IMR-90 (cell line): ENCODE data around the gene SGTB. TPM values are rescaled to one million over a fixed set of nuclear protein-coding genes. Genes with fewer than 3 reads are reported as not detected.

Experiments used
- ATAC-seq: fragments of 200-7000 bp; cut with Tn5 transposase; 2 replicates; pipeline ENCODE4 v1.9.1; 2020; ENCODE audit warnings: low read depth, mild to moderate bottlenecking, moderate library complexity
- BruUV-seq: library from RNA; stranded (reverse); fragments of 400-500 nt; replicated peaks from 2 replicates; lab custom pipeline; 2021; lab: Mats Ljungman, UMichigan
- CTCF ChIA-PET: fragments of 300-600 bp; formaldehyde crosslinking; extraction: SDS; loops from one replicate; lab custom pipeline; 2021; ENCODE audit warnings: antibody characterized with exemption; lab: Yijun Ruan, JAX
- POLR2A ChIA-PET: fragments of 300-600 bp; sonication (Branson Sonifier 250); formaldehyde crosslinking; loops from one replicate; lab custom pipeline; 2022; ENCODE audit warnings: antibody characterized with exemption; ENCODE audit not compliant: unreplicated experiment; lab: Charles Lee
- DNase-seq: peaks from one replicate; pipeline ENCODE4 v3.0.0; 2013
- H2AFZ ChIP-seq: replicated peaks from 2 replicates; pipeline ENCODE3; 2013; ENCODE audit warnings: low read length, mild to moderate bottlenecking; ENCODE audit not compliant: poor library complexity
- H2AK5ac ChIP-seq: 2 replicates; pipeline ENCODE4 v1.6.1; 2013; ENCODE audit warnings: low read depth, low read length, inconsistent platforms
- H2AK9ac ChIP-seq: replicated peaks from 2 replicates; pipeline ENCODE3; 2013; ENCODE audit warnings: mild to moderate bottlenecking, low read depth, low read length, moderate library complexity; ENCODE audit not compliant: poor library complexity
- H2BK120ac ChIP-seq: 2 replicates; pipeline ENCODE4 v1.6.1; 2013; ENCODE audit warnings: low read depth, low read length, inconsistent platforms
- H2BK15ac ChIP-seq: 3 replicates; pipeline ENCODE4 v1.6.1; 2013; ENCODE audit warnings: low read depth, low read length, inconsistent platforms
- H2BK20ac ChIP-seq: 2 replicates; pipeline ENCODE4 v1.6.1; 2013; ENCODE audit warnings: low read depth, mild to moderate bottlenecking, inconsistent platforms, low read length, moderate library complexity
- H2BK5ac ChIP-seq: 2 replicates; pipeline ENCODE4 v1.6.1; 2013; ENCODE audit warnings: mild to moderate bottlenecking, low read depth, low read length, inconsistent platforms; ENCODE audit not compliant: poor library complexity, severe bottlenecking
- H3K14ac ChIP-seq: replicated peaks from 2 replicates; pipeline ENCODE4 v1.6.1; 2013; ENCODE audit warnings: low read depth, low read length, inconsistent platforms
- H3K18ac ChIP-seq: 2 replicates; pipeline ENCODE4 v1.6.1; 2013; ENCODE audit warnings: low read depth, low read length, control low read depth
- H3K23ac ChIP-seq: 2 replicates; pipeline ENCODE4 v1.6.1; 2013; ENCODE audit warnings: low read depth, low read length, inconsistent platforms
- H3K27ac ChIP-seq: 2 replicates; pipeline ENCODE4 v1.5.1; 2013; ENCODE audit warnings: mild to moderate bottlenecking, control low read depth, low read length; ENCODE audit not compliant: insufficient read depth
- H3K27me3 ChIP-seq: 2 replicates; pipeline ENCODE4 v1.6.1; 2013; ENCODE audit warnings: low read length; ENCODE audit not compliant: control insufficient read depth, insufficient read depth
- H3K36me3 ChIP-seq: 2 replicates; pipeline ENCODE4 v1.6.1; 2013; ENCODE audit warnings: low read length, mixed read lengths; ENCODE audit not compliant: control insufficient read depth, insufficient read depth
- H3K4ac ChIP-seq: 2 replicates; pipeline ENCODE4 v1.6.1; 2013; ENCODE audit warnings: low read depth, low read length, inconsistent platforms
- H3K4me1 ChIP-seq: 2 replicates; pipeline ENCODE4 v1.6.1; 2013; ENCODE audit warnings: low read length, mixed read lengths; ENCODE audit not compliant: control insufficient read depth, insufficient read depth
- H3K4me2 ChIP-seq: 2 replicates; pipeline ENCODE4 v1.6.1; 2013; ENCODE audit warnings: low read depth, mild to moderate bottlenecking, control low read depth, low read length, moderate library complexity
- H3K4me3 ChIP-seq: 2 replicates; pipeline ENCODE4 v1.5.1; 2013; ENCODE audit warnings: low read depth, mild to moderate bottlenecking, control low read depth, low read length, moderate library complexity; ENCODE audit not compliant: insufficient read depth
- H3K56ac ChIP-seq: 2 replicates; pipeline ENCODE4 v1.6.1; 2013; ENCODE audit warnings: low read length, inconsistent platforms; ENCODE audit not compliant: insufficient read depth; ENCODE audit errors: extremely low read depth
- H3K79me1 ChIP-seq, 2 experiments: 2 replicates each; pipeline ENCODE4 v1.6.1; 2013; ENCODE audit warnings: low read length in 2 of 2, inconsistent platforms in 1 of 2, low read depth in 1 of 2
- H3K9ac ChIP-seq: 2 replicates; pipeline ENCODE4 v1.6.1; 2013; ENCODE audit warnings: low read depth, low read length, control low read depth
- H3K9me1 ChIP-seq: 2 replicates; pipeline ENCODE4 v1.6.1; 2013; ENCODE audit warnings: low read length, inconsistent platforms; ENCODE audit not compliant: insufficient read depth
- H3K9me3 ChIP-seq: 2 replicates; pipeline ENCODE4 v1.6.1; 2013; ENCODE audit warnings: low read length; ENCODE audit not compliant: control insufficient read depth, insufficient read depth
- H4K20me1 ChIP-seq: 2 replicates; pipeline ENCODE4 v1.6.1; 2013; ENCODE audit warnings: low read length, inconsistent platforms; ENCODE audit not compliant: insufficient read depth
- H4K5ac ChIP-seq: 2 replicates; pipeline ENCODE4 v1.6.1; 2013; ENCODE audit warnings: mild to moderate bottlenecking, low read depth, low read length, control low read depth
- H4K8ac ChIP-seq, 2 experiments: 2 replicates each; pipeline ENCODE4 v1.6.1; 2013; ENCODE audit warnings: low read depth in 2 of 2, low read length in 2 of 2, control low read depth in 1 of 2, inconsistent platforms in 1 of 2
- H4K91ac ChIP-seq: 2 replicates; pipeline ENCODE4 v1.6.1; 2013; ENCODE audit warnings: low read depth, low read length, inconsistent platforms; ENCODE audit not compliant: insufficient read depth
- BHLHE40 ChIP-seq: fragments of 150-350 bp; IDR thresholded peaks from 2 replicates; pipeline ENCODE4 v1.6.1; 2016; ENCODE audit warnings: mild to moderate bottlenecking, low read depth, low read length
- CEBPB ChIP-seq: IDR thresholded peaks from 2 replicates; pipeline ENCODE4 v1.6.1; 2012; ENCODE audit warnings: low read depth, low read length, improper control_type of control experiment
- CHD1 ChIP-seq: IDR thresholded peaks from 2 replicates; pipeline ENCODE4 v1.6.1; 2012; ENCODE audit warnings: low read depth, low read length, improper control_type of control experiment
- ELK1 ChIP-seq: fragments of 150-350 bp; IDR thresholded peaks from 2 replicates; pipeline ENCODE4 v1.6.1; 2016; ENCODE audit warnings: low read depth, mild to moderate bottlenecking, low read length, moderate library complexity, borderline replicate concordance
- FOS ChIP-seq: fragments of 150-350 bp; IDR thresholded peaks from 2 replicates; pipeline ENCODE4 v1.6.1; 2016; ENCODE audit warnings: low read depth, low read length
- MXI1 ChIP-seq: IDR thresholded peaks from 2 replicates; pipeline ENCODE4 v1.6.1; 2012; ENCODE audit warnings: low read depth, mild to moderate bottlenecking, low read length, moderate library complexity, borderline replicate concordance
- NFE2L2 ChIP-seq: fragments of 150-350 bp; IDR thresholded peaks from 2 replicates; pipeline ENCODE4 v1.6.1; 2016; ENCODE audit warnings: low read depth, mild to moderate bottlenecking, low read length
- POLR2A ChIP-seq: IDR thresholded peaks from 2 replicates; pipeline ENCODE4 v1.6.1; 2012; ENCODE audit warnings: mild to moderate bottlenecking, low read depth, low read length
- RAD21 ChIP-seq: IDR thresholded peaks from 2 replicates; pipeline ENCODE4 v1.6.1; 2012; ENCODE audit warnings: low read length, improper control_type of control experiment
- RCOR1 ChIP-seq: IDR thresholded peaks from 2 replicates; pipeline ENCODE4 v1.6.1; 2012; ENCODE audit warnings: mild to moderate bottlenecking, low read length, improper control_type of control experiment; ENCODE audit not compliant: insufficient replicate concordance
- RFX5 ChIP-seq: IDR thresholded peaks from 2 replicates; pipeline ENCODE4 v1.8.0; 2012; ENCODE audit warnings: low read depth, mild to moderate bottlenecking, low read length, moderate library complexity
- SMC3 ChIP-seq: fragments of 150-350 bp; IDR thresholded peaks from 2 replicates; pipeline ENCODE4 v1.6.1; 2016; ENCODE audit warnings: low read depth, mild to moderate bottlenecking, antibody characterized with exemption, low read length, moderate library complexity
- whole genome bisulfite sequencing, 2 experiments: methylation state at CpG; one replicate each; pipeline versions ENCODE4 v1.1.5 to v1.1.7; 2013; ENCODE audit warnings: missing lambda C conversion rate in 2 of 2; ENCODE audit not compliant: insufficient read length in 1 of 2; ENCODE audit errors: extremely low coverage in 2 of 2; 5-methylcytosine and 5-hydroxymethylcytosine counted together
- dilution Hi-C: fragments of 300-500 bp; cut with HindIII; formaldehyde crosslinking; loops from one replicate; pipeline ENCODE4 v1.14.3; 2018; ENCODE audit warnings: low sequenced_read_pairs; ENCODE audit not compliant: unreplicated experiment
- in situ Hi-C: fragments of 300-500 bp; cut with MboI; formaldehyde crosslinking; loops from 3 replicates; pipeline ENCODE4 v1.14.3; 2019; ENCODE audit warnings: low sequenced_read_pairs, inconsistent platforms, mixed read lengths
- intact Hi-C: fragments of 100-400 bp; cut with micrococcal nuclease; formaldehyde crosslinking; loops from 2 replicates; pipeline ENCODE4 v1.10.0; 2022
- polyA plus RNA-seq, 3 experiments: library from polyadenylated mRNA; depleted of rRNA; stranded (reverse); fragments of >200 nt; gene quantifications; 2 replicates each; pipeline ENCODE4 v1.2.3, GENCODE V29; 2012; ENCODE audit warnings: low replicate concordance in 1 of 3
- total RNA-seq: library from RNA; depleted of rRNA; stranded (reverse); fragments of >200 nt; gene quantifications from 2 replicates; pipeline ENCODE4 v1.2.3, GENCODE V29; 2012
- TF ChIP-seq, protein P1 (sequence below): fragments of 150-350 bp; IDR thresholded peaks from 2 replicates; pipeline ENCODE4 v1.6.1; 2017; ENCODE audit warnings: mild to moderate bottlenecking, antibody characterized with exemption, low read length, low read depth
- TF ChIP-seq, protein P2 (sequence below): conservative IDR thresholded peaks from 2 replicates; pipeline ENCODE4 v1.5.1; 2012; ENCODE audit warnings: mild to moderate bottlenecking, low read depth, low read length, improper control_type of control experiment

The SGTB gene
- total and polyA plus RNA-seq, 2 of the 4 experiments (the other 2 are of a cell fraction) = 7.5 to 15.1 TPM

- H4K91ac ChIP-seq = no peak overlapping the region
- in situ Hi-C loops (no loop called here), dilution Hi-C loops (no loop called here), intact Hi-C loops (loop anchor here (2.0 to 10.0 kb wide), 3 partner anchors 95 to 519 kb away; partner anchors contain the start of genes ERBIN and SREK1)
- H3K14ac ChIP-seq = peak overlapping the region; percentile 10; the same call in 1 of the 2 replicates
- H3K27ac ChIP-seq = no peak overlapping the region
- TF ChIP-seq ELK1 (no peak), POLR2A (no peak), CEBPB (no peak), RFX5 (no peak), RCOR1 (no peak), MXI1 (no peak), BHLHE40 (no peak), SMC3 (no peak), CHD1 (no peak), NFE2L2 (no peak), FOS (no peak), RAD21 (no peak)
- TF ChIP-seq, protein P1, sequence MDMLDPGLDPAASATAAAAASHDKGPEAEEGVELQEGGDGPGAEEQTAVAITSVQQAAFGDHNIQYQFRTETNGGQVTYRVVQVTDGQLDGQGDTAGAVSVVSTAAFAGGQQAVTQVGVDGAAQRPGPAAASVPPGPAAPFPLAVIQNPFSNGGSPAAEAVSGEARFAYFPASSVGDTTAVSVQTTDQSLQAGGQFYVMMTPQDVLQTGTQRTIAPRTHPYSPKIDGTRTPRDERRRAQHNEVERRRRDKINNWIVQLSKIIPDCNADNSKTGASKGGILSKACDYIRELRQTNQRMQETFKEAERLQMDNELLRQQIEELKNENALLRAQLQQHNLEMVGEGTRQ = no peak
- TF ChIP-seq, protein P2, sequence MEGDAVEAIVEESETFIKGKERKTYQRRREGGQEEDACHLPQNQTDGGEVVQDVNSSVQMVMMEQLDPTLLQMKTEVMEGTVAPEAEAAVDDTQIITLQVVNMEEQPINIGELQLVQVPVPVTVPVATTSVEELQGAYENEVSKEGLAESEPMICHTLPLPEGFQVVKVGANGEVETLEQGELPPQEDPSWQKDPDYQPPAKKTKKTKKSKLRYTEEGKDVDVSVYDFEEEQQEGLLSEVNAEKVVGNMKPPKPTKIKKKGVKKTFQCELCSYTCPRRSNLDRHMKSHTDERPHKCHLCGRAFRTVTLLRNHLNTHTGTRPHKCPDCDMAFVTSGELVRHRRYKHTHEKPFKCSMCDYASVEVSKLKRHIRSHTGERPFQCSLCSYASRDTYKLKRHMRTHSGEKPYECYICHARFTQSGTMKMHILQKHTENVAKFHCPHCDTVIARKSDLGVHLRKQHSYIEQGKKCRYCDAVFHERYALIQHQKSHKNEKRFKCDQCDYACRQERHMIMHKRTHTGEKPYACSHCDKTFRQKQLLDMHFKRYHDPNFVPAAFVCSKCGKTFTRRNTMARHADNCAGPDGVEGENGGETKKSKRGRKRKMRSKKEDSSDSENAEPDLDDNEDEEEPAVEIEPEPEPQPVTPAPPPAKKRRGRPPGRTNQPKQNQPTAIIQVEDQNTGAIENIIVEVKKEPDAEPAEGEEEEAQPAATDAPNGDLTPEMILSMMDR = no peak
- H3K9ac ChIP-seq = peak overlapping the region; percentile 33; the same call in 1 of the 2 replicates
- no peak overlapping the region for H2BK15ac ChIP-seq
- H3K9me1 ChIP-seq = peaks cover 3% of the 10 kb centered on the region; the same call in 1 of the 2 replicates
- DNase-seq = no peak
- H3K4ac ChIP-seq = no peak overlapping the region; the same call in 1 of the 2 replicates
- H3K9me3 ChIP-seq = no peaks in the 10 kb centered on the region
- ChIA-PET POLR2A (no interaction called here), CTCF (no interaction called here)
- H2AK9ac ChIP-seq = no peak overlapping the region
- peak overlapping the region; percentile 2 to 88; a peak in 2 of 4 replicates for H4K8ac ChIP-seq
- H3K4me1 ChIP-seq = no peaks in the 10 kb centered on the region
- H3K36me3 ChIP-seq = no peaks in the 10 kb centered on the region; the same call in 1 of the 2 replicates
- H2BK5ac ChIP-seq = no peak overlapping the region
- H3K18ac ChIP-seq = no peak overlapping the region
- peak overlapping the region; percentile 44; the same call in 1 of the 2 replicates for H3K23ac ChIP-seq
- no CpG with 5 or more reads among the region's 6 CpGs for WGBS, 2 experiments
- peaks cover 13 to 54% of the 10 kb centered on the region in 2 experiments for H3K79me1 ChIP-seq
- BruUV-seq = no TSS peak
- H2BK120ac ChIP-seq = no peak overlapping the region
- H3K27me3 ChIP-seq = no peaks in the 10 kb centered on the region
- no peak overlapping the region for H3K56ac ChIP-seq
- no peak overlapping the region; the same call in 1 of the 2 replicates for H4K5ac ChIP-seq
- H3K4me2 ChIP-seq = peak overlapping the region; percentile 83
- no peak overlapping the region; the same call in 1 of the 2 replicates for H2AK5ac ChIP-seq
- no peak overlapping the region for H2BK20ac ChIP-seq
- H4K20me1 ChIP-seq = 0 out of 2 replicates have a peak, but pooled peaks cover 7% of the 10 kb centered on the region
- H3K4me3 ChIP-seq = peak overlapping the region; percentile 77
- no peak for ATAC-seq
- H2AFZ ChIP-seq = no peak overlapping the region
Measured at GRCh38 chr5:65625743-65626142, 96.2 kb downstream of the SGTB start.
